HG03045 (cell line): Measurements from ENCODE around the gene SORCS2.

Experiments
- ATAC-seq: cut with Tn5 transposase; IDR thresholded peaks from one replicate; pipeline ENCODE4 v1.9.1; 2021; ENCODE audit warnings: mild to moderate bottlenecking, moderate library complexity; ENCODE audit not compliant: unreplicated experiment

Gene SORCS2

GRCh38 chr4:7668826-7669225 is 476.5 kb downstream of the SORCS2 start:
- ATAC-seq, result no peak

GRCh38 chr4:7672601-7673000 is 480.3 kb downstream of the SORCS2 start:
- ATAC-seq, result no peak

GRCh38 chr4:7673121-7673520 is 480.8 kb downstream of the SORCS2 start:
- ATAC-seq, result no peak

- ATAC-seq, result no peak
Observed at GRCh38 chr4:7674706-7675105, 482.4 kb downstream of the SORCS2 start.

- no peak for ATAC-seq
Observed at GRCh38 chr4:7675136-7675535, 482.8 kb downstream of the SORCS2 start.

GRCh38 chr4:7675612-7676320 is 483.4 kb downstream of the SORCS2 start:
- no peak for ATAC-seq

GRCh38 chr4:7676398-7676922 is 484.1 kb downstream of the SORCS2 start:
- no peak for ATAC-seq

GRCh38 chr4:7677086-7677485 is 484.7 kb downstream of the SORCS2 start:
- ATAC-seq, result no peak

GRCh38 chr4:7677799-7678301 is 485.5 kb downstream of the SORCS2 start:
- no peak for ATAC-seq

- ATAC-seq, result no peak
Observed at GRCh38 chr4:7678318-7678852, 486.0 kb downstream of the SORCS2 start.

GRCh38 chr4:7679406-7680040 is 487.2 kb downstream of the SORCS2 start:
- no peak for ATAC-seq

GRCh38 chr4:7680106-7680505 is 487.8 kb downstream of the SORCS2 start:
- ATAC-seq, result no peak

- ATAC-seq, result no peak
Observed at GRCh38 chr4:7680731-7681130, 488.4 kb downstream of the SORCS2 start.

- no peak for ATAC-seq
Observed at GRCh38 chr4:7683126-7683703, 490.9 kb downstream of the SORCS2 start.

GRCh38 chr4:7684294-7684693 is 492.0 kb downstream of the SORCS2 start:
- no peak for ATAC-seq

- no peak for ATAC-seq
Observed at GRCh38 chr4:7686070-7686870, 493.9 kb downstream of the SORCS2 start.

GRCh38 chr4:7687006-7687405 is 494.7 kb downstream of the SORCS2 start:
- ATAC-seq, result no peak

GRCh38 chr4:7687796-7688195 is 495.5 kb downstream of the SORCS2 start:
- ATAC-seq, result no peak

GRCh38 chr4:7689773-7690693 is 497.7 kb downstream of the SORCS2 start:
- ATAC-seq, result no peak

GRCh38 chr4:7691061-7691460 is 498.7 kb downstream of the SORCS2 start:
- no peak for ATAC-seq
